ENCODE measurements around the gene DNAJC13.

- no peak for TF ChIP-seq EZH2 (IDR thresholded peaks at IDR 0.05; ENCODE audit: borderline replicate concordance, low read depth, low read length, severe bottlenecking)
- TF ChIP-seq CTCF (IDR thresholded peaks at IDR 0.05; ENCODE audit: borderline replicate concordance, extremely low read depth, low read length, poor library complexity, severe bottlenecking) = no peak
Measured at GRCh38 chr3:132509096-132509495, 91.8 kb downstream of the DNAJC13 start.
